ENCODE measurements around the gene TCHHL1. TPM values are rescaled to one million over a fixed set of nuclear protein-coding genes. Genes with fewer than 3 reads are reported as not detected.

The TCHHL1 gene
- not detected in 2 replicates for total RNA-seq

DNA sequence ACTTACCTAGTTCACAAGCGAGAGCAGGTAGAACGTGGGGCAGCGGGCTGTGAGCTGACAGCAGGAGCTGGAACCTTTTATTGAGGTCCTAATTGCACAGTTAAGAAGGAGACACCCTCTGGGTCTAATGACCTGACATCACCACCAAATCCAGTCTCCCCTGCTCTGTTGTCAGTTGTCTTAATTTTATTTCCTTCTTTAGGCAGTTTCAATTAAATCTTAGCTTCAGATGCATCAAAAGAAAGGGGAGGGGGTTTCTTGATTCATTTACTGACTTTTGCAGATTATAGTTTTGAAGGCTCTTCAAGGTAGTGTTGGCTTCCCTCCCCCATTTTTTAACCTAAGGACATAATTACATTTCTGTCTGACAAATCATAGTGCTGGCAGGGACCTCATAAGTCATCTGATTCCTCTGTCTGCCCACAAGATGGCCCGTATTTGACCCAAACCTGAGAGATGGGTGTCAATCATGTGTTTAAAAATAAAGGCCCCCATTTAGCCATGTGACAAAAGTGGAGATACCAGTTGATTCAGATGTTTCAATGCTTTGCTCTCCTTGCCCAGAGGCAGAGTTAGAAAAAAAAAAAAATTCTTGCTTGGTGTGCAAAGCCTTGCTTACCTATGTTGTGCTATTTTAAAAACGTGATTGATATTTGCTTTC, at the start of gene TCHHL1:
Gene TCHHL1, minus strand, starts transcription at position 51 of the 661 bp plus-strand sequence. CDS start 921 bp downstream, outside the sequence.

DNA sequence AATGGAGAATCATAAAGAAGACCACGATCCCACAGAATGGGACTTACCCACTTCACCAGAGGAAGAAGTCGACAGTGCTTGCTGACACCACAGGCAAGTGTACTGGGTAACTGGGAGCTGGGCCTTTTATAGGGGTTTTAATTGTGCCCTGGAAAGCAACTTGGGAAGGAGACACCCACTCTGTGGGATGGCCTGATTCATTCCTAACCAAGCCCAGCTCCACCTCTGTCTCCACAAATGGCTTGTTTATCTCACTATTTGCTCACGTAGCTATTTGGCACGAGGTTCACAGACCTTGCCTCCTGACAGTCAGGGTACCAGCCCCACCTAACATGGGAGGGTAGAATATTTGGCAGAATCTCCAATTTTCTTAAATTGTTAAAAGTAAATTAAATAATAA, 26.5 kb upstream of the TCHHL1 start, which contains the start of gene TCHH:
Gene TCHH, minus strand, starts transcription at position 101 of the 400 bp plus-strand sequence. CDS start 1,364 bp downstream, outside the sequence.

GRCh38 chr1:152036267-152037216, 52.3 kb downstream of the TCHHL1 start, which contains the start of gene S100A11:
Gene S100A11, minus strand, starts transcription at chr1:152037004. Its CDS starts 89 bp downstream, at chr1:152036915.

Other genes with a start within 250 kb of the TCHHL1 start
- gene C2CD4D, start 249.2 kb downstream of the TCHHL1 start, total RNA-seq = not detected in 2 replicates
- not detected in 2 replicates for gene THEM5, start 235.4 kb downstream of the TCHHL1 start, total RNA-seq
- 8.5 and 10.7 TPM in 2 replicates for gene THEM4, start 179.6 kb downstream of the TCHHL1 start, total RNA-seq
- gene S100A10, start 95.2 kb downstream of the TCHHL1 start, total RNA-seq = 117 and 153 TPM in 2 replicates
- 75.0 and 86.0 TPM in 2 replicates for gene S100A11, start 52.1 kb downstream of the TCHHL1 start, total RNA-seq
- gene TCHH, start 26.4 kb upstream of the TCHHL1 start, total RNA-seq = under 0.01 TPM in 1 of 2 replicates, not detected in the other
- not detected in 2 replicates for gene RPTN, start 70.2 kb upstream of the TCHHL1 start, total RNA-seq
- not detected in 2 replicates for gene HRNR, start 135.1 kb upstream of the TCHHL1 start, total RNA-seq
- gene FLG, start 236.2 kb upstream of the TCHHL1 start, total RNA-seq = not detected in 2 replicates